ENCODE data around the gene USP48.
"Not testable (repeated sequence)": the region's sequence is repeated elsewhere in the genome, so short reads cannot be mapped to it uniquely, and the experiment has no call there.

Gene USP48

GRCh38 chr1:21691739-21692138 is 91.2 kb downstream of the USP48 start:
- no peak for DNase-seq

GRCh38 chr1:21689661-21690372 is 93.1 kb downstream of the USP48 start:
- DNase-seq: no peak

- DNase-seq: no peak
These were observed 95.8 kb downstream of the USP48 start for GRCh38 chr1:21687081-21687529.

GRCh38 chr1:21685946-21686678 is 96.8 kb downstream of the USP48 start:
- DNase-seq: no peak

GRCh38 chr1:21681426-21681825 is 101.5 kb downstream of the USP48 start:
- no peak for DNase-seq

- DNase-seq: no peak
These were observed 102.0 kb downstream of the USP48 start for GRCh38 chr1:21680918-21681317.

GRCh38 chr1:21680381-21680780 is 102.6 kb downstream of the USP48 start:
- no peak for DNase-seq

GRCh38 chr1:21677168-21677567 is 105.8 kb downstream of the USP48 start:
- DNase-seq: no peak

GRCh38 chr1:21674957-21675356 is 108.0 kb downstream of the USP48 start:
- DNase-seq: no peak

- not testable (repeated sequence) for DNase-seq
These were observed 109.1 kb downstream of the USP48 start for GRCh38 chr1:21673853-21674252.

GRCh38 chr1:21673277-21673780 is 109.6 kb downstream of the USP48 start:
- no peak for DNase-seq

- no peak for DNase-seq
These were observed 110.3 kb downstream of the USP48 start for GRCh38 chr1:21672478-21673276.

GRCh38 chr1:21671915-21672314 is 111.0 kb downstream of the USP48 start:
- DNase-seq: no peak

GRCh38 chr1:21670956-21671902 is 111.7 kb downstream of the USP48 start:
- DNase-seq: no peak

- DNase-seq: no peak
These were observed 112.7 kb downstream of the USP48 start for GRCh38 chr1:21670059-21670881.

GRCh38 chr1:21669258-21670058 is 113.5 kb downstream of the USP48 start, which contains the start of gene RAP1GAP:
Gene RAP1GAP, minus strand, starts transcription at chr1:21669357. Its CDS starts 49,325 bp downstream, at chr1:21620032.
- DNase-seq: peak; percentile 45

- DNase-seq: no peak
These were observed 114.0 kb downstream of the USP48 start for GRCh38 chr1:21668951-21669257.

GRCh38 chr1:21668232-21668950 is 114.6 kb downstream of the USP48 start:
- DNase-seq: peak; percentile 12

GRCh38 chr1:21667348-21668231 is 115.4 kb downstream of the USP48 start:
- DNase-seq: no peak

Data from NCI-H146 (cell line).